HG02885 (cell line): ENCODE measurements around the gene LRBA.
"Not testable (repeated sequence)": the region's sequence is repeated elsewhere in the genome, so short reads cannot be mapped to it uniquely, and the experiment has no call there.

Source experiments
- ATAC-seq: cut with Tn5 transposase; IDR thresholded peaks from one replicate; pipeline ENCODE4 v1.9.1; 2021; ENCODE audit warnings: mild to moderate bottlenecking; ENCODE audit not compliant: unreplicated experiment, poor library complexity

Gene LRBA

DNA sequence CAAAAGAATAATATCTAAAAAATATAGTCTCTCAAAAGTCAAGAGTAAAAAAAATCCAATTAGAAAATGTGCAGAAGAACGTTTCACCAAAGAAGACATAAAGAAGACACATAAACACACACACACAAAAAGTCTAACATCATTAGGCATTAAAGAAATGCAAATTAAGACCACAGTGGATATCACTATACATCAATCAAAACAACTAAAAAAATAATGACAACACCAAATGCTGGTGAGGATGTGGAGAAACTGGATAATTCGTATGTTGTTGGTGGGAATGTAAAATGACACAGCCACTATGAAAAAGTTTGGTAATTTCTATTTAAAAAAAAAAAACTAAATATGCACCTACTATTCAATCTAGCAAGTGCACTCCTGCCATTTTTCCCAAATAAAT is 66.4 kb downstream of the LRBA start:
- ATAC-seq = no peak

DNA sequence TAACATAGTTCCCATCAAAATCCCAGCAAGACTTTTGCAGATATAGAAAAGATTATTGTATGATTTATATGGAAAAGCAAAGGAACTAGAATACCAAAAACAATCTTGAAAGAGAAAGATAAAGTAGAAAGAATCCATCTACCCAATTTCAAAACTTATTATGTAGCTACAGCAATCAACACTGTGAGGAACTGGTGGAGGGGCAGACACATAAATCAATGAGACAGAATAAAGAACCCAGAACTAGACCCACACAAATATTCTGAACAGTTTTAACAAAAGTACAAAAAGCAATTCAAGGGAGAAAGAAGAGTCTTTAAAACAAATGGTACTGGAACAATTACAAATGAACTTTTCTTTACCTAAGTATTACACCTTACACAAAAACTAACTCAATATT is 67.0 kb downstream of the LRBA start:
- no peak for ATAC-seq

DNA sequence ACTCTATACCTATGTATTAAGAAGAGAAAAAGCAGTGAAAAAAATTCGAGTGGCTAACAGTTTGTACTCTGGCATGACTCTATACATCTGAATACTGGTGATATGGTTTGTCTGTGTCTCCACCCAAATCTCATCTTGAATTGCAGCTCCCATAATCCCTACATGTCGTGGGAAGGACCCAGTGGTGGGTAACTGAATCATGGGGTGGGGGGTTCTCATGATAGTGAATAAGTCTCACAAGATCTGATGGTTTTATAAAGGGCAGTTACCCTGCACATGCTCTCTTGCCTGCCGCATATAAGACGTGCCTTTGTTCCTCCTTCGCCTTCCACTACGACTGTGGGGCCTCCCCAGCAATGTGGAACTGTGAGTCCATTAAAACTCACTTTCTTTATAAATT is 70.4 kb downstream of the LRBA start:
- ATAC-seq = no peak

DNA sequence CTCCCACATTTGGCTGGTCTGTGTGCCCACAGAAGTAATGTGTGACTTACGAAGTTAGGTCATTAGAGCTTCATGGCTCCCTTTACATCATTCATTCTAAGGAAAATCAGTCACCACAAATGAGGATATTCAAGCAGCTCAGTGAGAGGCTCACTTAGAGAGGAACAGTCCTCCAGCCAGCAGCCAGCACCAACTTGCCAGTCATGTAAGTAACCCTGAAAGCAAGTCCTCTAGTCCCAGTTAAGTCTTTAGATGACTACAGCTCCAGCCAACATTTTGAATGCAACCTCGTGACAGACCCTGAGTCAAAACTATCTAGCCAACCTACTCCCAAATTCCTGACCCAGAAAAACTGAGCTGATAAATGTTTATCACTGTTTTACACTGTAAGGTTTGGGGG is 71.3 kb downstream of the LRBA start:
- no peak for ATAC-seq

DNA sequence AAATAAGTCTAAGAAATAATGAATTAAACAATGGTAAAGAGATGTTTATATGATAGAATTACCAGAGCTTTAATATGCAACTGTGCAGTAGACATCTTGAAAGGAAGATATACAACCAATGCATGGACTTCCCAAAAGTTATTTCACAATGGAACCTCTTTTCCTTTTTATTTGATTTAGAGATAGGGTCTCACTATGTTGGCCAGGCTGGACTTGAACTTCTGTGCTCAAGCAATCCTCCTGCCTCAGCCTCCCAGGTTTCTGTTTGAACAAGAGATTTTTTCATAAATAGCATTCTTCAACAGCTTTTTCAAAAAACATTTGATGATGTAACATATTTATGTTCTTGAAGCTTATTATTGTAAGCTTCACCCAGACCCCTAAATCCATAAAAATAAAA is 72.0 kb downstream of the LRBA start:
- no peak for ATAC-seq

DNA sequence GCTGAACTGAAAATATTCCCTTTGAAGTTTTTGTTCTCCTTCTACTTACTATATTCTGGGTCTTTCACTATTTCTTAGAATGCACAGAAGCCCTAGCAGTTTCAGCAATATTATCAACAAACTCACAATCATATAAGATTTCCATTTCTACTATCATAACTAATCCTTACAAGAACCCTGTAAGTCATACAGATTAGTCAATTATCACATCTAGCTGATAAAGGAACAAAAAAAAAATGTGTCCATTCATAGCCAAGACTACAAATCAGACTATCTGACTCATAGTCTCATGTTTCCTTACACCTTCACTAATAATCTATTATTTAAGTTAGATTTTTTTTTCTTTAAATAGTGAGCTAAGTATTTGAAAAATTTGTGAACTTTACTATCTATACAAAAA is 72.5 kb downstream of the LRBA start:
- ATAC-seq = no peak

DNA sequence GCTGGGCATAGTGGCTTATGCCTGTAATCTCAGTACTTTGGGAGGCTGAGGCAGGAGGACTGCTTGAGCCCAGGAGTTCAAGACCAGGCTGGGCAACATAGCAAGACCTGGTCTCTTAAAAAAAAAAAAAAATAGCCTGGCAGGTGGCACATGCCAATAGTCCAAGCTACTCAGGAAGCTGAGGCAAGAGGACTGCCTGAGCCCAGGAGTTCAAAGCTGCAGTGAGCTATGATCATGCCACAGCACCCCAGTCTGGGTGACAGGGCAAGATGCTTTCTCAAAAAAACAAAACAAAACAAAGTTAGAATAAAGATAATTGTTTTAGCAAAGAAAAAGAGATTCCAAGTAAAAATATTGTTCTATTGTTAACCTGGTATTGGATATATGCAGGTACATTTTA is 75.0 kb downstream of the LRBA start:
- ATAC-seq = no peak

DNA sequence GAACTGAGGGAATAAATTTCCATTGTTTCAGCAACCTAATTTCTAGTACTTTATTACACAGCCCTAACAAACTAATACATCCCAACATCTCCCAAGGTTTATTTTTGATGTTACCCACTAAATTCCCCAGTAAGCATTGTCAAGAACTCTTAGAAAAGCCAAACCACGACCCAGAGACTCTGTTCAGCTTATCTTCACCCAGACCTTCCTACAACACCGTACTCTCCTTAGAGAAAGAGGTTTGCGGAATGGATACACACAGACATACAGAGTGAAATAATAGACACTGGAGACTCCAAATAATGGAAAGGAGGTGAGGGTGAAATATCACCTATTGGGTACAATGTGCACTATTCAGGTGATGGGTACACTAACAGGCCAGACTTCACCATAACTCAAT is 75.6 kb downstream of the LRBA start:
- no peak for ATAC-seq

DNA sequence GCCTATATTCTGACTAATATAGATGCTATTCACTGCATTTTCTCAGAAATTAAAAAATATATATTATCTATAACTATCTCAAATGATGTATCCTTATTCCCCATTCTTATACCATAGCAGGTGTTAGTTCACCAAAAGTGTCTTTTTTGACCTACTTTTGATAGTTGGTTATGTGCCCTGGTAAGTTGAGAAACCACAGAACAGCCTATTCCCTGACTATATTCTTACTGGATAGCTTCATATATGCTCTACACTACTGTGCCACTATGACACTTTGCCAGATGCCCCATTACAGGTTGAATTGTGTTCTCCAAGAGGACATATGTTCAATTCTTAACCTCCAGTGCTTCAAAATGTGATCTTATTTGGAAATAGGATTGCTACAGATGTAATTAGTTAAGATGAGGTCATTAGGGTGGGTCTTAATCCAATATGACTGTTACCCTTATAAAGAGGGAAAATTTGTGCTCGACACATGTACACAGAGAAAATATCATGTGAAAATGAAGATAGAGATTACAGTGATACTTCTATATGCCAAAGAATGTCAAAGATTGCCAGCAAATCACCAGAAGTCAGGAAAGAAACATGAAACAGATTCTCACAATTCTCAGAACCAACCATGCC is 76.1 kb downstream of the LRBA start:
- no peak for ATAC-seq

DNA sequence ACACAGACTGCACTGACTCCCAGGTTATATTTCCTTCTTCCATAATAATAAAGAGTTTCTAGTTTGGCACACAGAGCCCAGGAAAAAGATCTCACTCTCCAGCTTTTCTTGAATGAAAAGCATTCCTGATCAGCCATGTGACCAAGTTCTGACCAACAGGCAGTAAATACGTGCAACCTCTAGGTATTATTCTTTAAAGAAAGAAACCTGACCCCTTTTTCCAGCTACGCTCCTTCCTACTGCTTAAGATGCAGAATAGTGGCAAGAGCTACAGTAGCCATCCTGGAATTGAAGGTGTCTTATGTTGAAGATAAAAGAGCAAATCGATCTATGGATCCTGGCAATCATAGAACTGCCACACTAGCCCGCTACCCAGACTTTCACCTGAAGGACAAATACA is 76.7 kb downstream of the LRBA start:
- ATAC-seq = no peak

DNA sequence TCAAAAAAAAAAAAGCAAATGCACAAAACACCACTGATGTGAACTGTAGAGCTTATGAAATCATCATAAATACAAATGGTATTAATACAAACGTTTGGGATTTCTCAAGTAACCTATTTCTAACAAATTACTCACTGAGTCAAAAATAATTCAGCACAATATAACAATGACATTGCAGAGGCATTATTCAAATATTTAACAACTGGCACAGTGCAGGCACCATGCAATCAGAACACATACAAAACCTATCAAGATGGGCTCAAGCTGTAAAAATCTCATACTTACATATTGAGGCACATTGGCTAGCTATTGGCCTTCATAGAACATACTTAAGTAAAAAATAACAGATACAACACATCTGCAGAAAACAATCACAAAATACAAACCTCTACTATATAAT is 81.1 kb downstream of the LRBA start:
- no peak for ATAC-seq

DNA sequence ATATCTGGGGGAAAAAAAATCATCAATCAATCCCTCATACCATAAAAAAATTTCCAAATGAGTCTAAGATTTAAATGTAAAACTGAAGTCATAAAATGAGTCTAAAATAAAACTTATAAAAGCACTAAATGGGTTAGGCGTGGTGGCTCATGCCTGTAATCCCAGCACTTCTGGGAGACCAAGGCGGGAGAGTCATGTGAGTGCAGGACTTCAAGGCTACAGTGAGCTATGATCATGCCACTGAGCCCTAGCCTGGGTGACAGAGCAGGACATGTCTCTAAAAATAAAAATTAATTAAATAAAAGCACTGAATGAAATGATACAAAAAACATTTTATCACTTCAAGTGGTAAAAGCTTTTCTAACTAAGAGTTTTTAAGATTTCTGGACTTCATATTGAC is 83.3 kb downstream of the LRBA start:
- no peak for ATAC-seq

DNA sequence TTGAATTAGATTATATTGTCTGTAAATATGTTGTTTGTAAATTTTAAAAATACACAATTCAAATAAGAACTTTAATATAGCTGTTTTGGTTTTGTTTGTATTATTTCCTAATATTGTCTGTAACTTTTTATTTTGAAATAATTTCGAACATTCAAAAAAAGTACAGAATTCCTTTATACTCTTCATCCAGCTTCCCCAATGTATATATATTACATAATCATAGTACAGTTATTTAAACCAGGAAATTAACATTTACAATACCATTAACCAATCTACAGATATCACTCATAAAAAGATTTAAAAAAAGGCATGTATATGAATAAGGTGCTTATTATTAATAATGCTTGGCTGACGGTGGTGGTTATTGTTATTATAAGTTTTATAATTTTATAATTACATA is 84.1 kb downstream of the LRBA start:
- no peak for ATAC-seq

DNA sequence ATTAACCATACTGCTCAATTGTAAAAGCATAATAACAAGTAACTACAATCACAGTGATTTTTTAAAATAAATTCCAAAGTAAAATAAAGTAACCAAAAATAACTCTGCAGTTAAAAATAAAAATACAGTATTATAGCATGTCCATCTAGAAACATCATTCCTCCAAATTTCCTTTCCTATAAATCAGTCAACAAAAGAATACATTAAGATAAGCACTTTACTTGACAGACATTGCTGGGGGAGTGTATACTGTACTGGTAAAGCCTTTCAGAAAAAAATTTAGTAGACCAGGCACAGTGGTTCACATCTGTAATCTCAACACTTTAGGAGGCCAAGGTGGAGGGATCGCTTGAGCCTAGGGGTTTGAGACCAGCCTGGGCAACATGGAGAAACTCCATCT is 91.1 kb downstream of the LRBA start:
- no peak for ATAC-seq

DNA sequence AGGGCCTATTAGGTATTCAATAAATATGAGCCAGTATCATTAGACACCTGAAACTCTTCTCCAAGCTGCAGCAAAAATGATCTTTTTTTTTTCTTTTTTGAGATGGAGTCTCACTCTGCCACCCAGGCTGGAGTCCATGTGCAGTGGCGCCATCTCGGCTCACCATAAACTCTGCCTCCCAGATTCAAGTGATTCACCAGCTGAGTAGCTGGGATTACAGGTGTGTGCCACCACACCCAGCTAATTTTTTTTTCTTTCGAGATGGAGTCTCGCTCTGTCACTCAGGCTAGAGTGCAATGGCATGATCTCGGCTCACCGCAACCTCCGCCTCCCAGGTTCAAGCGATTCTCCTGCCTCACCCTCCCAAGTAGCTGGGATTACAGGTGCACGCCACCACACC is 93.6 kb downstream of the LRBA start:
- ATAC-seq = not testable (repeated sequence)

DNA sequence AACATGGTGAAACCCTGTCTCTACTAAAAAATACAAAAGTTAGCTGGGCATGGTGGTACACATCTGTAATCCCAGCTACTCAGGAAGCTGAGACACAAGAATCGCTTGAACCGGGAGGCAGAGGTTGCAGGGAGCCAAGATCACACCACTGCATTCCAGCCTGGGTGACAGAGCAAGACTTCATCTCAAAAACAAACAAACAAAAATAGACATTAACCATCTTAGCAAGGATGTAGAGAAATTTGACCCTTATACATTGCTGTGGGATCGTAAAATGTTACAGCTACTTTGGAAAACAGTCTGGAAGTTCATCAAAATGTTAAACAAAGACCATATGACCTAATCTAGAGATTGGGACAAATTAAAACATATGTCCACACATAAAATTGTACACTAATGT is 96.5 kb downstream of the LRBA start:
- not testable (repeated sequence) for ATAC-seq

DNA sequence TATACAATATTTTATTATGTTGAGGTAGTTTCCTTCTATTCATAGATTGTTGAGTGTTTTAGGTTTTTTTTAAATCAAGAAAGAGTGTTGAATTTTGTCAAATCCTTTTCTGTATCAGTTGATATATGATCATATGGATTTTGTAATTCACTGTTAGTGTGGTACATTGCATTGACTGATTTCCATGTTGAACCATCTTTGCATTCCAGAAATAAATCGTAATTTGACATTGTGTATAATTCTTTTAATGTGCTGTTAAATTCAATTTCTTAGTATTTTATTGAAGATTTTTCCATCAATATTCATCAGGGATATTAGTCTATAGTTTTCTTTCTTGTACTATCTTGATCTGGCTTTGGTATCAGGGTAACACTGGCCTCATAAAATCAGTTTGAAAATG is 103.8 kb downstream of the LRBA start:
- ATAC-seq = no peak

DNA sequence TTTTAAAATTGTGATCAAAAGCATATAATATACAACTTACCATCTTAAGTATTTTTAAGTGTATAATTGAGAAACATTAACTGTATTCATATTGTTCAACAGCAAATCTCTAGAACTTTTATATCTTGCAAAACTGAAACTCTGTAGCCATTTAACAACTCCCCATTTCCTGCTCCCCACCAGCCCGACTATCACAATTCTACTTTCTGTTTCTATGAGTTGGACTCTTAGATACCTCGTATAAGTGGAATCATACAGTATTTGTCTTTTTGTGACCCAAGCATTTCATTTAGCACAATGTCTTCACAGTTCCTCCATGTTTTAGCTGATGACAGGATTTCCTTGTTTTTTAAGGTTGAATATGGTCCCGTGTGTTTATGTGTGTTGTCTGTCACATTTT is 106.0 kb downstream of the LRBA start:
- no peak for ATAC-seq

DNA sequence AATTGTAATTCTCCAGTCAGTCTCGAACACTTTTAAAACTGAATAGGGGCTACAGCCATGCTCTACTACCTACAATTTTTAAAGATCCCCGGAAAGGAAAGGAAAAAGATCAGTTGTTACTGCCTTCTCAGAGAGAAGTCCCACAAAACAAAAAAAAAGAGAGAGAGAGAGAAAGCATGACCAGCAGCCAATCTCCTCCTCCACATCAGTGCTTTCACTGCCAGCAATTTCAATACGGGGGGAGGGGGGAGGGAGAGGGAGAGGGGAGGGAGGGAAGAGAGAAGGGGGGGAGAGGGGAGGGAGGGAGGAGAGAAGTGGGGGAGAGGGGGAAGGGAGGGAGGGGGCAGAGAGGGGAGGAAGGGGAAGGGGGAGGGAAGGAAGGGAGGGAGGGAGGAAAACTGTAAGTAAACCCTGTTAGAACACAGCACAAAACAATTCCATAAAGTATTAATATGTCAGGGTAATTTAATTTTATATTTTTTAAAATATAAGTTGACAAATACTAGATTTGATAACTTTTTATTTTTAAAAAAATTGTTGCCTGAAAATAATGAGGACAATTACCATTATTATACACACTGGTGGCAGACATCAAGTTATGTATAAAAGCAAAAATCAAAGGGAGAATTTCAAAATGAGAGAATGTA is 108.0 kb downstream of the LRBA start:
- ATAC-seq = no peak

DNA sequence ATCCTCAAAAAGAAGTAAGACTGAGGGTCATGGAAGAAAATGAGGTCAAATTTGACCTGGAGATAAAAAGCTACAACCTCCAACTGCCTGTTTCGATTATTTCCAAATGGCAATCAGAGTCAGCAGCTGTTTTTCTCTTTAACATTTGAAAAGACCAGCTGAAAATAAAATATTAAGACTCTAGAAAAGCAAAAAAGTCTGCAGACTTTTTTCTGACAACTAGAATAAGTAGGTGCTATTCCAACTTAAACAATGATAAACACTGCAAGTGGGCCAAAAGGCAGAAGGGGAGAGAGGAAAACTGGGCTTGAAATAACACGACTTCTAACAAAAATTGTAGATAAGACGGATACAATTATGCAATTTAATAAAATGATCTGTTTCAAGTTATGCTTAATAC is 110.4 kb downstream of the LRBA start:
- ATAC-seq = no peak

DNA sequence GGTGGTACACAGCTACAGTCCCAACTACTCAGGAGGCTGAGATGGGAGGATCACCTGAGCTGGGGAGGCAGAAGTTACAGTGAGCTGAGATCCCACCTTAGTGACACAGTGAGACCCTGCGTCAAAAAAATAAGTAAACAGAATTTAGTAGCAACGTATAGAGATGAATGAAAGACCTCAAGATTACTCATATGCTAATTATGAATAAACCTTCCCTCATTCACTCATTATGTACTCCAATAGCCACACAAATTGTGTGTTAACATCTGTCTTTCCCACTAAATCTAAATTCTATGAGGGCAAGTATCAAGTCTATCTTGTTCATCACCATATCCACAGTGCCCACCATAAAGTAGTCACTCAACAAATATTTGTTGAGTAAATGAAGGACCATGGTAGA is 111.5 kb downstream of the LRBA start:
- no peak for ATAC-seq

DNA sequence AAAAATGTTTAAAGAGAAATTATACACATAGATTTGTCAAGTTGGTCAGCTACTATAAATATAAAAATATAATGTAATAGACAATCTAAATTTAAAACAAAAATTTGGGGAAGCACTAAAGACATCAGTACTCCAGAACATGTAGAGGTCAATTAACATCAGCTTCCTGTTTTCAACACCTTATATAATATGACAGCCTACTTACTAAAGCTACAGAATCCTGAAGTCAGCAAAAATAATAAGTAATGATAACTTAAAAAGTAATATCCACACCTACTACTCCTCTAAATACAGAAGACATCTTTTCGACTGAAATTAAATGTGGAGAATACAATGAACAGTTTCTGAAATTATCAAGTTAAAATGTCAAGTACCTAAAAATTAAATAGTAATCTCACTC is 118.6 kb downstream of the LRBA start:
- no peak for ATAC-seq

DNA sequence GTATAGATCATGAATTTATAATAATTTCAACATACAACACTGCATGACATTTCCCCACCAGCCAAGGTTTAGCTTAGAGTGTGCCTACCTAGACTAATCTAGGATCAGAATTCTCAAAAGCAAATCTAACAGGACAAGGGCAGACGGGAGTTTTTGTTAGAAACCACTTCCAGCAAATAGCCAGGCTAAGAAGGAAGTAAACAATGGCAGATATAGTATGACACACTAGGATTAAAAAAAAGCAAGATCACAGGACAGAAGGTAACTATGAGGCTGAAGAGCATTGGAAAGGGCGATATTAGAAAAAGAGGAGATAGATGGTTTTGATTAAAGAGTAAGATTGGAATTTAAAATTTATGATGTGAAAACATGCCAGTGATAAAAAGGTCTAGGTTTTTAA is 124.8 kb downstream of the LRBA start:
- ATAC-seq = no peak
